Sciatic nerve (tissue), 2 donors: ENCODE measurements around the gene DYNC1I1. TPM values are rescaled to one million over a fixed set of nuclear protein-coding genes. Genes with fewer than 3 reads are reported as not detected.

Source experiments
- ATAC-seq: fragments of 200-7000 bp; cut with Tn5 transposase; one replicate; pipeline ENCODE4 v1.9.1; 2020; ENCODE audit warnings: mild to moderate bottlenecking, moderate library complexity
- DNase-seq: peaks from one replicate; pipeline ENCODE4 v3.0.0-alpha.2; 2020; ENCODE audit warnings: low spot score
- intact Hi-C: fragments of 100-400 bp; cut with DNase I; formaldehyde crosslinking; loops from one replicate; pipeline ENCODE4 v1.14.2; 2022
- total RNA-seq: library from RNA; stranded (reverse); fragmentation: NEBNext Ultra II Directional; extraction: Animal tissue kit (Norgen Biotek cat#: 25700); gene quantifications from one replicate; pipeline ENCODE4 v1.2.1, GENCODE V29; 2021
- donor health status: DM: no; HTN: no; CAD: no.
- donor health status: DM: no; HTN: no; CAD: no.

Gene DYNC1I1
- total RNA-seq, 1 donor from 2014 or later: 4.3 TPM

- DNase-seq (no peak), ATAC-seq (no peak)
- intact Hi-C loops: no loop called here
Observed at GRCh38 chr7:95840953-95841950, 68.9 kb downstream of the DYNC1I1 start.

- ATAC-seq (no peak), DNase-seq (no peak)
- intact Hi-C loops: no loop called here
Observed at GRCh38 chr7:95843286-95843685, 70.9 kb downstream of the DYNC1I1 start.

DNA sequence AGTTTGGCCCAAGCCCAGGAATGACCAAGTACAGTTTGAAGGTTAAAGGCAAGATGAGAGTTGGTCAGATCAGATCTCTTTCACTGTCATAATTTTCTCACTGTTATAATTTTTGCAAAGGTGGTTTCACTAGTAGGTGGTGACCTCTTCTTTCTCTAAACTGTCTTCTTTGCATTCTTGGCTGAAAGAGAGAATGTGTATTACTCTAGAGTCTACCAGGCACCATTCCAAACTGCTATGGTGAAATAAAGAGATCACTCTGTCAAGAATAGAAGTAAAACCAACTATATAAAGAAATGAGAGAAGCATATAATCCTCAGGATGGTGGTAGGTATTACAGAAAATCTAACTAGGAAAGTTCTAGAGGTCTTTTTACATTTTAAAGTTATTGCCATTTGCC is 72.7 kb downstream of the DYNC1I1 start:
- intact Hi-C loops: no loop called here
- ATAC-seq (no peak), DNase-seq (no peak)

DNA sequence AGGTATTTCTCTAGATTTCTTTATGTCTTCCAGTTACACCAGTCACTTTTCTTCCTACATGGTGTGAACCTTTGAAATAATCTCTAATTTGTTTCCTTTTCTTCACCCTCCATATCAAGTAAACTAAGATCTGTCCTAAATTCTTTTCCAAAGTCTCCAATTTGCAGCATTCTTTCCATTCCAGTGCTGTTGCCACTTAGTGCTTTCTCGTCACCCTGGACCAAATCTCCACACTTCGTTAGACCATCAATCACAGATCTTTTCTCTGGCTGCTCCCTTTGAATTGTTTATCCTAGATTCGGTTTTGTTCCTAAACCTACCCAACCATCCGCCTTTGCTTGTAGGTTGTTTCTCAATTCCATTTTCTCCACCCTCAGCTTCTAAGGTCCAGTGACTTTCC is 74.7 kb downstream of the DYNC1I1 start:
- intact Hi-C loops: no loop called here
- DNase-seq (no peak), ATAC-seq (no peak)

GRCh38 chr7:95859429-95859828 is 87.1 kb downstream of the DYNC1I1 start:
- no peak for DNase-seq

DNA sequence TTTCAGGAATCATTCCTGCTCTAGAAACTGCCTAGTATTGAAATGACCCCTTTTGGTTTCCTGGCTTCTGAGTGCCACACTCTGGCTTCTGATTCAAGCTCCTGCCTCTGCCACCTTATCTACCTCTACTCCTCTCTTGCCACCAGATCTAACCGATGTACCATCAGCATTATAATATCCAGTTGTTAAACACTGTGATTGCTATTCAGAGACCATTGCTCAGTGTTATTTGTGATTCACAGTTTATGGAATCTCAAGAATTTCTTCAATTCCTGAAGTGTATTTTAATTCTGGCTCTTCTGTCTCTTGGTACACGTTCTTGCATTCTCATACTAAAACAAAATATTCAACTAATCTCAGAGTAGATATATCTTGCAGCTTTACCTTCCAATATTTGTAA is 88.7 kb downstream of the DYNC1I1 start:
- intact Hi-C loops: no loop called here
- ATAC-seq: no peak
- DNase-seq: no peak

More at GRCh38 chr7:95859429-95859828, 87.1 kb downstream of the DYNC1I1 start:
- intact Hi-C loops: no loop called here
- ATAC-seq: no peak

DNA sequence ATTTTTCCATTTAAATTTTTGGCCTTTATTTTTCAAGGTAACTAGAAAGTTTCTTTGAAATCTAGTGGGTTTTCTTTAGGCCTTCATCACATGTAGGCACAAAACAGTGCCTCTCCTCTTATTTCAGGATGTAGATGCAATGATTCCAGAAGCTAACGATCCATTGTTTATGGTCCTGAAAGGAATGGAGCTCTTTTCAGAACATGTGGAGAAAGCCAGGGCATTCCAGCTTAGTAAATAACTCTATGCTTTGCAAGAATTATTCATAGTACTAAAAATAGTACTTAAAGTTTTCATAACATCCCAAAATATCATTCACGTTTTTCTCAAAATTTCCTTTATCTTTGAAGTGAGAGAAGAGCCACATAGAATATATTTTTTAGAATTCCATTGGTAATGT is 91.3 kb downstream of the DYNC1I1 start:
- ATAC-seq: no peak
- DNase-seq: no peak
- intact Hi-C loops: no loop called here

DNA sequence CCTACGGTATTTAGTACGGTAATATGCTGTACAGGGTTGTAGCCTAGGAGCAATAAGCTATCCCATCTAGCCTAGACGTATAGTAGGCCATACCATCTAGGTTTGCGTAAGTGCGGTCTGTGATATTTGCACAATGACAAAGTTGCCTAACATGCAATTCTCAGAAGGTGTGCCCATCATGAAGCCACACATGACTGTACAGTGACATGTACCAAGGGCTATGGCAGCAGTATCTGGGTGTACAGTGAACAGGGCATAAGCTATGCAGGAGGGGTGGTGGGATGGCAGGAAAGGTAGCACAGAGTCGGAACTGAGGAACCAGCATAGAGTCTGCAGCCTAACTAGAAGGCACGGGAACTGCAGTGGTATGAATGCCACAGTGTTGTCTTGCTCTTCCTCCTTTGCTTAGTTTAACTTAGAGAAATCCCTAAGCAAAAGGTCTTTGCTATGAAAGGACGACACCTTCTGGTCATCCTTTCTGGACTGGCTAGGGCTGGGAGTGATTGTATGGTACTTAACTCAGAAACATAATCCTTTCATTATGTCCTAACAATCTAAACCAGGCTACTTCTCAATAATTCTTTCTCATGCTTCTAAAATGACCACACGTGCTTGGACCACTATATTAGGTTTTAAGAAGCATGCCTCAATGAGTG is 93.5 kb downstream of the DYNC1I1 start:
- ATAC-seq (no peak), DNase-seq (no peak)
- intact Hi-C loops: no loop called here

DNA sequence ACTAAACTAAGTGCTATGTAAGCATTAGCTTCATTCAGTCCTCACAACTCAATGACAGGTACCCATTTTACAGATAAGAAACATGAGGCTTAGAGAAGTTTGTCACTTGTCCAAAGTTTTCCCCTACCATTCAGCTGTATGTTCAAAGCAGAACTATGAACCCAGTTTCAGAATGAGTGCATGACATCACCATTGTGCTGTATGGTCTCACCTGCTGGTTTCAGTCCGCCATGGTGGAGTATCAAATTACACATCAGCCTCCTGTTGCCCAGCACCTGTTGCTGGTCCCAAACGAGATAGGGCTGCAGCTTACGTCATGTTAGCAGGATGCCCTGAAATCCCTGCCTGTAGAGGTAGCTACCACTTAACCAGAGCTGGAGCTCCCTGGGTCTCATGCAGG is 95.0 kb downstream of the DYNC1I1 start:
- no peak for ATAC-seq
- DNase-seq: no peak
- intact Hi-C loops: no loop called here

DNA sequence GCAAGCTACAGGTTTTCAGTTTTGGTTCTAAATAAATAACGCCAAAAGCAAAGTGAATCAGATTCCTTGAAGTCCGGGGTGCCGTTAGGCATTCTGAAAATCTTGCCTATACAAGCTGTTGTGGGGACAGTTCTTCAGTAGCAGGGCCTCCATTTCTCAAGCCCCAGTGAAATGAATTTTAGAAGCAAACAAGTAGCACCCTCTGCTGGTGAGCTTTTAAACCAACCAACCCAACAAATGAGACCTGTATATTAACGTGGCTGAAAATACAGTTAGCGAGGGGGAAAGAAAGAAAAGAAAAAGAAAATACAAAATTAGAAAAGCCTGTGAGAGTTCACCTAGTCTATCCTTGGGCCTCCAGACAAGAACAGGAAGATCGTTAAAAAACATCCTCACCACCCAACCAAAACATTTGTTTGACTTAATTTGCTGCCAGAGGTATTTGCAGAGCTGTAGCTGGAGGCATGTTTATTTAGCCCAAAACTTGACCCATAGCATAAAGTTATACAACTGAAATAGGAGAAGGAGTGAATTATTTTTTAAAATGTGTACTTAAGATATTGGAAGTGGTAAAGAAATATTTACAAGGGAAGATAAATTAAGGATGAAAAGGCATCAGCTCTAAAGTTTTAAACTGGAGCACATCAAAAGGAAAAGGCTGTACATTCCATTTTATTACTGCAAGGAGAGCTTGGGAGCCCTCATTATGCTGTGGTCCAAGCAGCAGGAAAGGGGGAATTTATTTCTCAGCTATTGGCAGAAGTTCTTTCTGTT is 98.9 kb downstream of the DYNC1I1 start:
- DNase-seq (no peak), ATAC-seq (peak; percentile 74)
- intact Hi-C loops: no loop called here

GRCh38 chr7:95871896-95872295 is 99.5 kb downstream of the DYNC1I1 start:
- DNase-seq (no peak), ATAC-seq (no peak)
- intact Hi-C loops: no loop called here

GRCh38 chr7:95874129-95874528 is 101.8 kb downstream of the DYNC1I1 start:
- DNase-seq: no peak
- intact Hi-C loops: no loop called here
- no peak for ATAC-seq

DNA sequence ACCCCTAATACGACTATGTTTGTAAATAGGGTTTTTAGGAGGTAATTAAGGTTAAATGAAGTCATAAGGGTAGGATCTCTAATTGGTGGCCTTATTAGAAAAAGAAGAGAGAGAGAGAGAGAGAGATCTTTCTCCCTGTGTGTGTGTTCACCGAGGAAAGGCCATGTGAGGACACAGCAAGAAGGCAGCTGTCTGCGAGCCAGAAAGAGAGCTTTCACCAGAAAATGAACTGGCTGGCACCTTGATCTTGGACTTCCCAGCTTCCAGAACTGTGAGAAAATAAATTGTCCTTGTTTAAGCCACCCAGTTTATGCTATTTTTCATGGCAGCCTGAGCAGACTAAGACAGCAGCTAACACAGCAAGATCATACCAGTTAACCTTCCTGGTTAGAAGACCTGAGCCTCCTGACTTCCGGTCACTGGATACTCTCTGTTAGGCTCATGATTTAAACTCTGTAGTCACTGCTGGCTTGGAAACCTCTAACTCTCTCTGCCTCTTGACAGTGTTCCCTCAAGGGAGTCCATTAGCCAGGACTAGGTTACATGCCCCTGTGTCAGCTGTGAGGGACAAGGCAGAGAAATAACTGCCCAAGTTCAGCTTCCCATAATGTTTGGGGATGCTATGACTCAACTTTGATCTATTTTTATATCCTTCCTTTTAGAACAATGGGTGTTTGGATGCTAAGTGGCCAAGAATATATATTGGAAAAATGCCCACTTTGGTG is 102.3 kb downstream of the DYNC1I1 start:
- no peak for DNase-seq
- intact Hi-C loops: no loop called here
- ATAC-seq: no peak

DNA sequence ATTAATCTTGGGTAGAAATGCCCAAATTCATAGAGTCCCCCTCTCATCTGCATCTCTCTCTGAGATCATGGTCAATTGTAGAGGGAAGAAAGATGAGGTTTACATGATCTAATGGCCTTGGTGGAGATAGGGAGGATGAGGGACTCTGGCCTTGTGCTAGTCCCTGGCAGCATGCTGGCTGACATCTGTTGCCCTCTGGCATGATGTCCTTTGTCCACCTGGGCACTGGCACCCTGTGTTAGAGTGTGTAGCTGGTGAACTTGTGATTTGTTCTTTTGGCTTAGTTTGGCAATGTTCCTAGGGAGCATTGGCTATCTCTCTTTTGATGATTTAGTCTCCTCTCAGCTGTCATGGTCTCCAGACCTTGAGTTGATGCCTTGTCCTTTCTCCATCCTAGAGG is 103.2 kb downstream of the DYNC1I1 start:
- ATAC-seq (no peak), DNase-seq (no peak)
- intact Hi-C loops: no loop called here

GRCh38 chr7:95878677-95879076 is 106.3 kb downstream of the DYNC1I1 start:
- ATAC-seq: no peak
- intact Hi-C loops: no loop called here
- DNase-seq: no peak

GRCh38 chr7:95881597-95881996 is 109.2 kb downstream of the DYNC1I1 start:
- ATAC-seq (no peak), DNase-seq (no peak)
- intact Hi-C loops: no loop called here

- intact Hi-C loops: no loop called here
- no peak for DNase-seq
- no peak for ATAC-seq
Observed at GRCh38 chr7:95883217-95883616, 110.9 kb downstream of the DYNC1I1 start.

GRCh38 chr7:95886501-95887090 is 114.2 kb downstream of the DYNC1I1 start:
- ATAC-seq (no peak), DNase-seq (no peak)
- intact Hi-C loops: no loop called here

- no peak for ATAC-seq
- no peak for DNase-seq
- intact Hi-C loops: no loop called here
Observed at GRCh38 chr7:95893484-95893883, 121.1 kb downstream of the DYNC1I1 start.
